ENCODE data around the gene NDUFB10.

The NDUFB10 gene

GRCh38 chr16:1984347-1985225 lies 25.2 kb downstream of the NDUFB10 start:
- peak overlapping the region; percentile 70 for H3K4me3 ChIP-seq (ENCODE audit: control insufficient read depth, low read depth, low read length)
- no peak for DNase-seq (ENCODE audit: low read depth)
- TF ChIP-seq, protein P1, sequence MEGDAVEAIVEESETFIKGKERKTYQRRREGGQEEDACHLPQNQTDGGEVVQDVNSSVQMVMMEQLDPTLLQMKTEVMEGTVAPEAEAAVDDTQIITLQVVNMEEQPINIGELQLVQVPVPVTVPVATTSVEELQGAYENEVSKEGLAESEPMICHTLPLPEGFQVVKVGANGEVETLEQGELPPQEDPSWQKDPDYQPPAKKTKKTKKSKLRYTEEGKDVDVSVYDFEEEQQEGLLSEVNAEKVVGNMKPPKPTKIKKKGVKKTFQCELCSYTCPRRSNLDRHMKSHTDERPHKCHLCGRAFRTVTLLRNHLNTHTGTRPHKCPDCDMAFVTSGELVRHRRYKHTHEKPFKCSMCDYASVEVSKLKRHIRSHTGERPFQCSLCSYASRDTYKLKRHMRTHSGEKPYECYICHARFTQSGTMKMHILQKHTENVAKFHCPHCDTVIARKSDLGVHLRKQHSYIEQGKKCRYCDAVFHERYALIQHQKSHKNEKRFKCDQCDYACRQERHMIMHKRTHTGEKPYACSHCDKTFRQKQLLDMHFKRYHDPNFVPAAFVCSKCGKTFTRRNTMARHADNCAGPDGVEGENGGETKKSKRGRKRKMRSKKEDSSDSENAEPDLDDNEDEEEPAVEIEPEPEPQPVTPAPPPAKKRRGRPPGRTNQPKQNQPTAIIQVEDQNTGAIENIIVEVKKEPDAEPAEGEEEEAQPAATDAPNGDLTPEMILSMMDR (conservative IDR thresholded peaks at IDR 0.05; ENCODE audit: control insufficient read depth, insufficient read depth, low read depth, low read length) = no peak

DNA sequence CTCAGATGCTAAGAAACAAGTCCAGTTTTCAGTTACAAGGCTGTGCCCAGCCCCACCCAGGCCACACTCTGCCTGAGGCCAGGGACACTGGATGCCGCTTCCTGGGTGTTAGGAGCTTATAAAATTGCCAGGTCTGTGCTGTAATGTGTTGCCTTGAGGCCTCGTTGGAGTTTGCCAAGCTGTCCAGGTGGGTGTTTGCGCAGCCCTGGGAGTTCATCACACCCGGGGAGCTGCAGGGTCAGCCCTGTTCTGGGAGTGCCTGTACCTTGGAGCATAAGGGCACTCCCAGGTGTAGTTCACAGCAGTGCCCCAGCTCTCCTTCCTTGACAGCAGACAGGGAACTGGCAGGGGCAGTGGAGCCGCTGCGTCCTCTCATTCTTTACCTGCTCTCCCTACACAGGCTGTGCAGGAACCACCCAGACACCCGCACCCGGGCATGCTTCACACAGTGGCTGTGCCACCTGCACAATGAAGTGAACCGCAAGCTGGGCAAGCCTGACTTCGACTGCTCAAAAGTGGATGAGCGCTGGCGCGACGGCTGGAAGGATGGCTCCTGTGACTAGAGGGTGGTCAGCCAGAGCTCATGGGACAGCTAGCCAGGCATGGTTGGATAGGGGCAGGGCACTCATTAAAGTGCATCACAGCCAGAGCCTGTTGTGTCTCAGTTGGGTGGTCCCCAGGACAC lies 26.3 kb downstream of the NDUFB10 start:
- no peak overlapping the region for H3K4me3 ChIP-seq (ENCODE audit: control insufficient read depth, low read depth, low read length)
- no peak for DNase-seq (ENCODE audit: low read depth)
- TF ChIP-seq, protein P1 (conservative IDR thresholded peaks at IDR 0.05; ENCODE audit: control insufficient read depth, insufficient read depth, low read depth, low read length) = no peak

DNA sequence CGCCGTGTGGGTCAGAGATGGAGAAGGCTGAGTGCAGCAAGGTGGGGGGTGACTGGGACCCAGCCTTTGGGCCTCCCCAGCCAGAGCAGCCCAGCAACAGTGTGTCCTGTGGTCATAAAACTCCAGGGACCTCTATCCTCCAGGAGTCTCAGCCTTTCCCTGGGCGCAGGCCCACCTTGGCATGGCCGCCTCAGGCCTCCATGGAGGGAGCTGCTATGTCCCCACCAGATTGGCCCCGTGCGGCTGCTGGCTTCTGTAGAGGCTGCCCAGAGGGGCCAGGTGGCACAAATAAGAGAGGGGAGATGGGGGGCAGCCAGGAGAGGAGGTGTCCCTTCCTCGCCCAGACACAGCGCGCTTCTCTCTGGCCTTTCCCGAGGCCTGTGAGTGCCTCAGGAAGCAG lies 27.9 kb downstream of the NDUFB10 start:
- TF ChIP-seq, protein P1 (conservative IDR thresholded peaks at IDR 0.05; ENCODE audit: control insufficient read depth, insufficient read depth, low read depth, low read length) = no peak
- H3K4me3 ChIP-seq (ENCODE audit: control insufficient read depth, low read depth, low read length) = no peak overlapping the region
- no peak for DNase-seq (ENCODE audit: low read depth)

DNA sequence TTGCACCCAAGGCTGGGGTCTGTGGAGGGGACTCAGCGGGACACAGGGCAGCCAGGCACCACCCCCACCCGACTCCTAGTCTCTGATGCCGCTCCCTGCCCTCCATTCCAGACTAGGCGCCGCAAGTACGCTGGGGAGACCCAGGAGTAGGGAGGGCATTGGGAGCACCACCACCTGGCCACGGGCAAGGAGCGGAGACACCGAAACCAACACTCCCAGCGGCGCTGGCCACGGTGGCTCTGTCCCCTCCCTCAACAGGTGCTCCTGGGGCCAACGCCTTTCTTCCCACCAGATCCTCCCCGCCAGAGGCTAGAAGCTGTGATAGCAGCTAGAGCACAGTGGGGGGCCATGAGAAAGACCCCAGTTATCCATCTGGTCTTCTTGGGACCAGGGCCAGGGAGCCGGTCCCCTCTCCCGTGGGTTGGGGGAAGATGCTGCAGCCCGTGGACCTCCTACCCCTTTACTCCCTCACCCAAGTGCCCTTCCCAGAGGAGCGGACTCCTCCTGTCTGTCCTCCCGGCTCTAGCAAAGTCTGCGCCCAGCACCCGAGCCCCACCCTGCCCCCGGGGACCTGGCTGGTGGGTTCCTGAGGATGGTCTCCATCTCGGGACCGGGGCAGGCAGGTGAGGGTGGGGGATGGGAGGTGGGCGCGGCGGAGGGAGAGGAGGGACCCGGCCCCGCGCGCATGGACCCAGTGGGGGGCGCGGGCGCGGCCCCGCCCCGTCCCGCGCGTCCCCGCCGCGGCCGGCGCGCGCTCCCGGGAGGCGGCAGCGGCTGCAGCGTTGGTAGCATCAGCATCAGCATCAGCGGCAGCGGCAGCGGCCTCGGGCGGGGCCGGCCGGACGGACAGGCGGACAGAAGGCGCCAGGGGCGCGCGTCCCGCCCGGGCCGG lies 30.1 kb downstream of the NDUFB10 start, which contains the start of gene SYNGR3:
TSS of gene SYNGR3 (plus strand) at position 762 of the 892 bp plus-strand sequence. CDS start 133 bp downstream, outside the sequence.
- H3K4me3 ChIP-seq (ENCODE audit: control insufficient read depth, low read depth, low read length) = no peak within 1 kb of the TSS
- no peak for DNase-seq (ENCODE audit: low read depth)

GRCh38 chr16:1990101-1990350 lies 30.7 kb downstream of the NDUFB10 start:
- no peak for DNase-seq (ENCODE audit: low read depth)
- TF ChIP-seq, protein P1 (conservative IDR thresholded peaks at IDR 0.05; ENCODE audit: control insufficient read depth, insufficient read depth, low read depth, low read length) = no peak
- H3K4me3 ChIP-seq (ENCODE audit: control insufficient read depth, low read depth, low read length) = no peak overlapping the region

More for the DNA sequence above, 30.1 kb downstream of the NDUFB10 start, which contains the start of gene SYNGR3:
- TF ChIP-seq, protein P1 (conservative IDR thresholded peaks at IDR 0.05; ENCODE audit: control insufficient read depth, insufficient read depth, low read depth, low read length) = no peak

Measured in fibroblast of mammary gland (primary cell).